HG03135 (cell line): ENCODE data around the gene PRAMEF18.
"Not testable (repeated sequence)": the region's sequence is repeated elsewhere in the genome, so short reads cannot be mapped to it uniquely, and the experiment has no call there.

Experiments
- ATAC-seq: cut with Tn5 transposase; IDR thresholded peaks from one replicate; pipeline ENCODE4 v1.9.1; 2021; ENCODE audit warnings: mild to moderate bottlenecking, moderate library complexity; ENCODE audit not compliant: unreplicated experiment

PRAMEF18 gene

DNA sequence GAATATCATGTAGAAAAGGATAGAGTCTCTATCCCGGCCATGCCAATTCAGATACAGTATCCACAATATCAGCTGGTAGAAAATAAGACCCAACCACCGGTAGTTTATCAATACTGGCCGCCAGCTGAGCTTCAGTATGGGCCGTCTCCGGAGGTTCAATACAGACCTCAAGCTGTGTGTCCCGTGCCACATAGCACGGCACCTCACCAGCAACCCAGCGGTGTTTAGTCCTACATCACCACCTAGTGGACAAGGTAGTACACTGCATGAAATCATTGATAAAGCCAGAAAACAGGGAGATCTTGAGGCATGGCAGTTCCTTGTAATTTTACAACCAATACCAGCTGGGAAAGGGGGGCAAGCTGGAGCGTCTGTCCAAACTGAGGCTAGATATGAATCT is 17.2 kb downstream of the PRAMEF18 start:
- not testable (repeated sequence) for ATAC-seq

- ATAC-seq: not testable (repeated sequence)
These were observed 24.6 kb downstream of the PRAMEF18 start, which contains the start of gene PRAMEF13 for GRCh38 chr1:13201309-13201708. PRAMEF13 (minus strand) TSS chr1:13201409; CDS start chr1:13199589, 1,820 bp downstream.
